ENCODE data around the gene CUX1. TPM values are rescaled to one million over a fixed set of nuclear protein-coding genes. Genes with fewer than 3 reads are reported as not detected.

The CUX1 gene
- total RNA-seq, 1 experiment from 2014 or later = 54.8 TPM

GRCh38 chr7:101879565-101879964 lies 62.1 kb downstream of the CUX1 start:
- Mint-ChIP-seq H3K27me3 (ENCODE audit: unreplicated experiment) (no peaks in the 10 kb centered on the region), H3K27ac (ENCODE audit: unreplicated experiment) (no peak overlapping the region), H3K4me3 (ENCODE audit: low read depth, unreplicated experiment) (no peak overlapping the region), H3K4me1 (ENCODE audit: low read depth, unreplicated experiment) (peaks cover 33% of the 10 kb centered on the region), H3K36me3 (ENCODE audit: insufficient read depth, unreplicated experiment) (peaks cover 8% of the 10 kb centered on the region), H3K9me3 (ENCODE audit: low read depth, unreplicated experiment) (no peaks in the 10 kb centered on the region)
- no peak for TF ChIP-seq CTCF (IDR thresholded peaks at IDR 0.05; ENCODE audit: unreplicated experiment)
- CTCF ChIA-PET = no interaction called here
- intact Hi-C loops (cut with micrococcal nuclease; ENCODE audit: unreplicated experiment) = loop anchor here (10.0 kb wide), 1 partner anchor 75 kb away; no protein-coding TSS in a partner anchor
- no TSS peak for BruUV-seq (replicated peaks)
- DNase-seq = no peak

- peaks cover 8% of the 10 kb centered on the region for H3K36me3 Mint-ChIP-seq (ENCODE audit: insufficient read depth, unreplicated experiment)
- H3K9me3 Mint-ChIP-seq (ENCODE audit: low read depth, unreplicated experiment) = no peaks in the 10 kb centered on the region
- no peak for DNase-seq
- no peak for TF ChIP-seq CTCF (IDR thresholded peaks at IDR 0.05; ENCODE audit: unreplicated experiment)
- H3K4me3 Mint-ChIP-seq (ENCODE audit: low read depth, unreplicated experiment) = no peak overlapping the region
- H3K27ac Mint-ChIP-seq (ENCODE audit: unreplicated experiment) = peak overlapping the region; percentile 40
- CTCF ChIA-PET = interaction anchor here (1.0 kb wide), 1 partner anchor 10 kb away, joined by 3 read pairs; no protein-coding TSS in a partner anchor
- no TSS peak for BruUV-seq (replicated peaks)
- no peaks in the 10 kb centered on the region for H3K27me3 Mint-ChIP-seq (ENCODE audit: unreplicated experiment)
- intact Hi-C loops (cut with micrococcal nuclease; ENCODE audit: unreplicated experiment) = no loop called here
- peaks cover 42% of the 10 kb centered on the region for H3K4me1 Mint-ChIP-seq (ENCODE audit: low read depth, unreplicated experiment)
These were observed 63.0 kb downstream of the CUX1 start for GRCh38 chr7:101880282-101881054.

- no peaks in the 10 kb centered on the region for H3K9me3 Mint-ChIP-seq (ENCODE audit: low read depth, unreplicated experiment)
- no peak for TF ChIP-seq CTCF (IDR thresholded peaks at IDR 0.05; ENCODE audit: unreplicated experiment)
- peaks cover 8% of the 10 kb centered on the region for H3K36me3 Mint-ChIP-seq (ENCODE audit: insufficient read depth, unreplicated experiment)
- H3K4me1 Mint-ChIP-seq (ENCODE audit: low read depth, unreplicated experiment) = peaks cover 43% of the 10 kb centered on the region
- no peaks in the 10 kb centered on the region for H3K27me3 Mint-ChIP-seq (ENCODE audit: unreplicated experiment)
- CTCF ChIA-PET = interaction anchor here (0.6 to 1.3 kb wide), 2 partner anchors 12 to 34 kb away, joined by 3 to 6 read pairs; no protein-coding TSS in a partner anchor
- peak overlapping the region; percentile 9 for H3K4me3 Mint-ChIP-seq (ENCODE audit: low read depth, unreplicated experiment)
- H3K27ac Mint-ChIP-seq (ENCODE audit: unreplicated experiment) = peak overlapping the region; percentile 79
- no TSS peak for BruUV-seq (replicated peaks)
- no peak for DNase-seq
- intact Hi-C loops (cut with micrococcal nuclease; ENCODE audit: unreplicated experiment) = no loop called here
These were observed 64.6 kb downstream of the CUX1 start for GRCh38 chr7:101882005-101882421.

- no peaks in the 10 kb centered on the region for H3K9me3 Mint-ChIP-seq (ENCODE audit: low read depth, unreplicated experiment)
- H3K4me3 Mint-ChIP-seq (ENCODE audit: low read depth, unreplicated experiment) = peak overlapping the region; percentile 9
- DNase-seq = peak; percentile 74
- CTCF ChIA-PET = interaction anchor here (1.3 kb wide), 1 partner anchor 13 kb away, joined by 6 read pairs; no protein-coding TSS in a partner anchor
- H3K27ac Mint-ChIP-seq (ENCODE audit: unreplicated experiment) = peak overlapping the region; percentile 79
- intact Hi-C loops (cut with micrococcal nuclease; ENCODE audit: unreplicated experiment) = no loop called here
- H3K4me1 Mint-ChIP-seq (ENCODE audit: low read depth, unreplicated experiment) = peaks cover 43% of the 10 kb centered on the region
- no peak for TF ChIP-seq CTCF (IDR thresholded peaks at IDR 0.05; ENCODE audit: unreplicated experiment)
- TSS peak; percentile 94 for BruUV-seq (replicated peaks)
- peaks cover 8% of the 10 kb centered on the region for H3K36me3 Mint-ChIP-seq (ENCODE audit: insufficient read depth, unreplicated experiment)
- H3K27me3 Mint-ChIP-seq (ENCODE audit: unreplicated experiment) = no peaks in the 10 kb centered on the region
These were observed 65.5 kb downstream of the CUX1 start for GRCh38 chr7:101882595-101883564.
